Erythroblast (primary cell): ENCODE data around the gene ZNF528.

ENCODE experiments used
- DNase-seq, 2 experiments: peaks; one replicate each; lab custom pipeline; 2025; lab: John Stamatoyannopoulos, UW
- GATA1 ChIP-seq: IDR thresholded peaks from 2 replicates; pipeline ENCODE4 v1.6.1; 2011; ENCODE audit warnings: low read depth, mild to moderate bottlenecking, control low read depth, low read length, moderate library complexity
- POLR2A ChIP-seq: IDR thresholded peaks from 2 replicates; pipeline ENCODE4 v1.6.1; 2011; ENCODE audit warnings: mild to moderate bottlenecking, low read length

ZNF528 gene

GRCh38 chr19:52453324-52454094 lies 55.9 kb downstream of the ZNF528 start, which contains the start of gene ZNF578:
ZNF578 (plus strand) TSS chr19:52453553; CDS start chr19:52501846, 48,293 bp downstream.
- DNase-seq = peak in 1 of 2 experiments; percentile 31
- TF ChIP-seq POLR2A = no peak
- TF ChIP-seq GATA1 = no peak

DNA sequence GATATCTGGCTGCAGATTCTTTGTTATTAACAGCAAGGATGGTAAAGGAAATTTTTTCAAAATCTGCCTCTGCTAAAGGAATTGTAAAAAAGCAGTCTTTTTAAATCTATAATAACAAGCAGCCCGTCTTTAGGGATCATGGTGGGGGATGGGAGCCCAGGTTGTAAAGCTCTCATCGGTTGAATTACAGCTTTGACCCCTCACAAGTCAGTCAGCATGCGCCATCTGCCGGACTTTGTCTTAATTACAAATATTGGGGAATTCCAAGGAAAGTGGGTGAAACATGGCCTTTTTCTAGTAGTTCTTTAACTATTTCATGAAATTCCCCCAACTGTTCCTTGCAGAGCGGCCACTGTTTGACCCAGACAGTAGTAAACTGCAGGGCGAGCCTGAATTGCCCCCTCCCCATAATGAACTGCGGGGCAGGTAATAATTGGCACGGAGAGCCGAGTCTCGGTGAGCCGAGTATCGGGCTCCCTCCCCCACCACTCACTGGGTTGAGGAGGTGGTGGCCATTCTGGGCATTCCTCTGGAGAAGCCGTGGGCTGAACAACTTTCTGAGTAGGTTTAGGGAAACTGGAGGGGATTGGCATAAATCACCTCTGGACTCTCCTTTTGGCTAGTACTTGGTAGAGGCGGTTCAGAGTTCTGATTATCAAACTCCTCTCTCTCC lies 67.3 kb downstream of the ZNF528 start:
- TF ChIP-seq POLR2A = no peak
- TF ChIP-seq GATA1 = no peak
- DNase-seq = no peak
